Measurements from ENCODE around the gene ABRAXAS1.

- TF ChIP-seq POLR2A (IDR thresholded peaks at IDR 0.05) = peak; percentile 85
- TF ChIP-seq, protein P1, sequence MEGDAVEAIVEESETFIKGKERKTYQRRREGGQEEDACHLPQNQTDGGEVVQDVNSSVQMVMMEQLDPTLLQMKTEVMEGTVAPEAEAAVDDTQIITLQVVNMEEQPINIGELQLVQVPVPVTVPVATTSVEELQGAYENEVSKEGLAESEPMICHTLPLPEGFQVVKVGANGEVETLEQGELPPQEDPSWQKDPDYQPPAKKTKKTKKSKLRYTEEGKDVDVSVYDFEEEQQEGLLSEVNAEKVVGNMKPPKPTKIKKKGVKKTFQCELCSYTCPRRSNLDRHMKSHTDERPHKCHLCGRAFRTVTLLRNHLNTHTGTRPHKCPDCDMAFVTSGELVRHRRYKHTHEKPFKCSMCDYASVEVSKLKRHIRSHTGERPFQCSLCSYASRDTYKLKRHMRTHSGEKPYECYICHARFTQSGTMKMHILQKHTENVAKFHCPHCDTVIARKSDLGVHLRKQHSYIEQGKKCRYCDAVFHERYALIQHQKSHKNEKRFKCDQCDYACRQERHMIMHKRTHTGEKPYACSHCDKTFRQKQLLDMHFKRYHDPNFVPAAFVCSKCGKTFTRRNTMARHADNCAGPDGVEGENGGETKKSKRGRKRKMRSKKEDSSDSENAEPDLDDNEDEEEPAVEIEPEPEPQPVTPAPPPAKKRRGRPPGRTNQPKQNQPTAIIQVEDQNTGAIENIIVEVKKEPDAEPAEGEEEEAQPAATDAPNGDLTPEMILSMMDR (IDR thresholded peaks at IDR 0.05) = peak in 1 of 4 experiments; percentile 10
Observed at GRCh38 chr4:83484500-83485461, at the start of gene ABRAXAS1.
